H9 (cell line): ENCODE results near the gene USH2A. TPM values are rescaled to one million over a fixed set of nuclear protein-coding genes. Genes with fewer than 3 reads are reported as not detected.

ENCODE experiments used
- DNase-seq: peaks from one replicate; pipeline ENCODE4 v3.0.0-alpha.2; 2017
- H2AFZ ChIP-seq: one replicate; pipeline ENCODE4 v1.6.1; 2013; ENCODE audit warnings: mild to moderate bottlenecking, low read length, control low read depth, moderate library complexity
- H2AK5ac ChIP-seq: 2 replicates; pipeline ENCODE4 v1.6.1; 2013; ENCODE audit warnings: low read length, control low read depth, mixed read lengths; ENCODE audit not compliant: insufficient read length
- H2BK120ac ChIP-seq: one replicate; pipeline ENCODE4 v1.6.1; 2013; ENCODE audit warnings: low read depth, mild to moderate bottlenecking, low read length, control low read depth, inconsistent platforms; ENCODE audit not compliant: poor library complexity, severe bottlenecking
- H2BK12ac ChIP-seq: 2 replicates; pipeline ENCODE4 v1.6.1; 2013; ENCODE audit warnings: low read length, control low read depth, mixed read lengths, low read depth; ENCODE audit not compliant: insufficient read length
- H2BK15ac ChIP-seq: 2 replicates; pipeline ENCODE4 v1.6.1; 2013; ENCODE audit warnings: low read depth, low read length, control low read depth
- H2BK20ac ChIP-seq: one replicate; pipeline ENCODE4 v1.6.1; 2013; ENCODE audit warnings: low read depth, mild to moderate bottlenecking, low read length, control low read depth, inconsistent platforms; ENCODE audit not compliant: poor library complexity, severe bottlenecking
- H2BK5ac ChIP-seq: 2 replicates; pipeline ENCODE4 v1.6.1; 2013; ENCODE audit warnings: low read length, control low read depth, mixed read lengths; ENCODE audit not compliant: insufficient read length
- H3K14ac ChIP-seq: 2 replicates; pipeline ENCODE4 v1.6.1; 2013; ENCODE audit warnings: low read length, control low read depth; ENCODE audit not compliant: insufficient read depth
- H3K18ac ChIP-seq: 2 replicates; pipeline ENCODE4 v1.6.1; 2013; ENCODE audit warnings: low read depth, mild to moderate bottlenecking, mixed read lengths, low read length, control low read depth; ENCODE audit not compliant: insufficient read length
- H3K23ac ChIP-seq: 2 replicates; pipeline ENCODE4 v1.6.1; 2013; ENCODE audit warnings: low read length, control low read depth, mixed read lengths, low read depth; ENCODE audit not compliant: insufficient read length
- H3K23me2 ChIP-seq: 2 replicates; pipeline ENCODE4 v1.6.1; 2013; ENCODE audit warnings: low read depth, mild to moderate bottlenecking, mixed read lengths, low read length, control low read depth; ENCODE audit not compliant: insufficient read length, poor library complexity, severe bottlenecking
- H3K27ac ChIP-seq: 2 replicates; pipeline ENCODE4 v1.5.1; 2013; ENCODE audit warnings: low read length, control low read depth, mixed read lengths, low read depth; ENCODE audit not compliant: insufficient read length
- H3K27me3 ChIP-seq: 2 replicates; pipeline ENCODE4 v1.6.1; 2013; ENCODE audit warnings: low read length, control low read depth, inconsistent platforms; ENCODE audit not compliant: insufficient read depth
- H3K4ac ChIP-seq: 2 replicates; pipeline ENCODE4 v1.6.1; 2013; ENCODE audit warnings: low read depth, mild to moderate bottlenecking, control low read depth, inconsistent platforms, low read length, moderate library complexity
- H3K4me1 ChIP-seq: 2 replicates; pipeline ENCODE4 v1.6.1; 2013; ENCODE audit warnings: low read length, control low read depth, inconsistent platforms; ENCODE audit not compliant: insufficient read depth
- H3K4me2 ChIP-seq: 2 replicates; pipeline ENCODE4 v1.6.1; 2013; ENCODE audit warnings: low read length, control low read depth, mixed read lengths; ENCODE audit not compliant: insufficient read length, insufficient read depth
- H3K56ac ChIP-seq: 2 replicates; pipeline ENCODE4 v1.6.1; 2013; ENCODE audit warnings: low read depth, mild to moderate bottlenecking, mixed read lengths, low read length, control low read depth; ENCODE audit not compliant: insufficient read length
- H3K79me1 ChIP-seq: 2 replicates; pipeline ENCODE4 v1.6.1; 2013; ENCODE audit warnings: low read depth, mild to moderate bottlenecking, moderate library complexity, low read length, control low read depth, inconsistent platforms; ENCODE audit not compliant: insufficient read depth, poor library complexity, severe bottlenecking
- H3K79me2 ChIP-seq: 2 replicates; pipeline ENCODE4 v1.6.1; 2013; ENCODE audit warnings: low read length, control low read depth, inconsistent platforms; ENCODE audit not compliant: insufficient read depth
- H3K9ac ChIP-seq: 2 replicates; pipeline ENCODE4 v1.6.1; 2013; ENCODE audit warnings: low read length, control low read depth, mixed read lengths; ENCODE audit not compliant: insufficient read length; ENCODE audit errors: extremely low read depth
- H3K9me3 ChIP-seq: one replicate; pipeline ENCODE4 v1.6.1; 2013; ENCODE audit warnings: low read depth, low read length, inconsistent platforms; ENCODE audit not compliant: control insufficient read depth
- H3T11ph ChIP-seq: one replicate; pipeline ENCODE4 v1.6.1; 2013; ENCODE audit warnings: mild to moderate bottlenecking, low read length, control low read depth, inconsistent platforms
- H4K20me1 ChIP-seq: one replicate; pipeline ENCODE4 v1.6.1; 2013; ENCODE audit not compliant: control insufficient read depth, insufficient read length, insufficient read depth
- H4K5ac ChIP-seq: 2 replicates; pipeline ENCODE4 v1.6.1; 2013; ENCODE audit warnings: low read depth, mild to moderate bottlenecking, mixed read lengths, low read length, control low read depth; ENCODE audit not compliant: insufficient read length
- H4K8ac ChIP-seq: replicated peaks from 2 replicates; pipeline ENCODE4 v1.6.1; 2013; ENCODE audit warnings: low read length, control low read depth, mixed read lengths, low read depth; ENCODE audit not compliant: insufficient read length
- H4K91ac ChIP-seq: 2 replicates; pipeline ENCODE4 v1.6.1; 2013; ENCODE audit warnings: low read depth, mild to moderate bottlenecking, moderate library complexity, mixed read lengths, low read length, control low read depth; ENCODE audit not compliant: insufficient read length
- H3K27ac Mint-ChIP-seq, 3 experiments: 2 replicates in 2 of 3; 3 replicates in 1 of 3; pipeline ENCODE4 v1.8.0; 2020 to 2021; ENCODE audit warnings: mixed read lengths in 3 of 3, mild to moderate bottlenecking in 1 of 3, moderate library complexity in 1 of 3
- H3K27me3 Mint-ChIP-seq: 2 replicates; pipeline ENCODE4 v1.8.0; 2021; ENCODE audit warnings: low read depth, mild to moderate bottlenecking, moderate library complexity, mixed read lengths
- H3K36me3 Mint-ChIP-seq, 3 experiments: 2 replicates in 2 of 3; 3 replicates in 1 of 3; pipeline ENCODE4 v1.8.0; 2020 to 2021; ENCODE audit warnings: low read depth in 3 of 3, mixed read lengths in 3 of 3; ENCODE audit not compliant: insufficient read depth in 1 of 3
- H3K4me1 Mint-ChIP-seq, 2 experiments: 2 replicates each; pipeline ENCODE4 v1.8.0; 2020; ENCODE audit warnings: mixed read lengths in 2 of 2
- H3K4me3 Mint-ChIP-seq, 2 experiments: 2 replicates in 1 of 2; 3 replicates in 1 of 2; pipeline ENCODE4 v1.8.0; 2020 to 2021; ENCODE audit warnings: mild to moderate bottlenecking in 2 of 2, mixed read lengths in 2 of 2, moderate library complexity in 1 of 2
- H3K9me3 Mint-ChIP-seq, 2 experiments: 2 replicates in 1 of 2; 3 replicates in 1 of 2; pipeline ENCODE4 v1.8.0; 2020; ENCODE audit warnings: mild to moderate bottlenecking in 2 of 2, mixed read lengths in 2 of 2, moderate library complexity in 1 of 2
- CTCF ChIP-seq: fragments of 200-600 bp; sonication (generic); conservative IDR thresholded peaks from 3 replicates; pipeline ENCODE4 v1.8.0; 2021; ENCODE audit warnings: antibody characterized with exemption, mild to moderate bottlenecking
- WGBS: extraction: QIAGEN DNeasy Blood & Tissue Kit; methylation state at CpG from one replicate; pipeline ENCODE4 v1.1.7; 2013; ENCODE audit warnings: missing lambda C conversion rate, low lambda C conversion rate, mixed read lengths; ENCODE audit not compliant: insufficient read length; ENCODE audit errors: extremely low coverage; 5-methylcytosine and 5-hydroxymethylcytosine counted together
- total RNA-seq: library from RNA; stranded (reverse); gene quantifications from 2 replicates; pipeline ENCODE4 v1.2.1, GENCODE V29; 2021

The USH2A gene
- total RNA-seq, 1 experiment from 2014 or later = 0.11 TPM

- Histone ChIP-seq H3K9ac (no peak overlapping the region), H4K91ac (no peak overlapping the region), H2BK15ac (no peak overlapping the region), H2BK20ac (no peak overlapping the region), H4K20me1 (no peaks in the 10 kb centered on the region), H2BK12ac (no peak overlapping the region), H3K14ac (no peak overlapping the region), H3K18ac (no peak overlapping the region), H4K5ac (no peak overlapping the region), H3K79me2 (no peaks in the 10 kb centered on the region), H3K9me3 (no peaks in the 10 kb centered on the region), H3K4ac (no peak overlapping the region), H3K56ac (no peak overlapping the region), H3T11ph (no peak overlapping the region), H3K79me1 (no peaks in the 10 kb centered on the region), H2AFZ (no peak overlapping the region), H4K8ac (no peak overlapping the region), H3K4me1 (peaks cover 4% of the 10 kb centered on the region; the same call in 1 of the 2 replicates), H2BK120ac (no peak overlapping the region), H3K27ac (no peak overlapping the region), H2AK5ac (no peak overlapping the region), H3K27me3 (no peaks in the 10 kb centered on the region), H3K4me2 (no peak overlapping the region), H2BK5ac (no peak overlapping the region), H3K23me2 (no peaks in the 10 kb centered on the region), H3K23ac (no peak overlapping the region)
- H3K4me1 Mint-ChIP-seq = peaks cover 9 to 11% of the 10 kb centered on the region in 2 experiments
- DNase-seq = no peak
- no peaks in the 10 kb centered on the region for H3K9me3 Mint-ChIP-seq
- no peak overlapping the region for H3K4me3 Mint-ChIP-seq
- H3K36me3 Mint-ChIP-seq = no peaks in the 10 kb centered on the region
- no peak for TF ChIP-seq CTCF
- no CpG with 5 or more reads among the region's 3 CpGs for WGBS
- H3K27ac Mint-ChIP-seq = 0 out of 7 replicates have a peak overlapping the region, but pooled peaks of 1 of the 3 experiments have one; percentile 36
- no peaks in the 10 kb centered on the region for H3K27me3 Mint-ChIP-seq
Measured at GRCh38 chr1:216456682-216457081, 33.4 kb upstream of the USH2A start.
